ENCODE results near the gene RPL27.

GRCh38 chr17:43014649-43015542 lies 16.7 kb downstream of the RPL27 start:
- TF ChIP-seq CTCF (IDR thresholded peaks at IDR 0.05) (no peak), POLR2A (IDR thresholded peaks at IDR 0.05) (no peak), POLR2AphosphoS5 (IDR thresholded peaks at IDR 0.05) (no peak), EP300 (IDR thresholded peaks at IDR 0.05) (no peak)

All from sigmoid colon (tissue), 4 donors.